Measurements from ENCODE around the gene FAM177A1.

FAM177A1 gene

GRCh38 chr14:35124127-35124526, 78.1 kb downstream of the FAM177A1 start:
- DNase-seq: no peak

All from fibroblast of skin of abdomen (primary cell).